GM23248 (cell line): ENCODE results near the gene SMIM24.

Source experiments
- EZH2 ChIP-seq: fragments of 200-600 bp; sonication (generic); IDR thresholded peaks from 2 replicates; pipeline ENCODE4 v1.6.1; 2018; ENCODE audit warnings: antibody characterized with exemption, mild to moderate bottlenecking; ENCODE audit not compliant: insufficient read depth, poor library complexity, severe bottlenecking
- EZH2phosphoT487 ChIP-seq: fragments of 200-600 bp; sonication (generic); IDR thresholded peaks from 2 replicates; pipeline ENCODE4 v1.6.1; 2018; ENCODE audit warnings: antibody characterized with exemption, moderate library complexity, mild to moderate bottlenecking, low read depth; ENCODE audit not compliant: insufficient read depth

GRCh38 chr19:3510727-3511126 lies 30.4 kb upstream of the SMIM24 start:
- TF ChIP-seq EZH2 = no peak
- TF ChIP-seq EZH2phosphoT487 = no peak
